ENCODE data around the gene TTC33. TPM values are rescaled to one million over a fixed set of nuclear protein-coding genes. Genes with fewer than 3 reads are reported as not detected.

The TTC33 gene
- total RNA-seq, 4 donors from 2014 or later = 11.7 to 22.0 (median 17.7) TPM

DNA sequence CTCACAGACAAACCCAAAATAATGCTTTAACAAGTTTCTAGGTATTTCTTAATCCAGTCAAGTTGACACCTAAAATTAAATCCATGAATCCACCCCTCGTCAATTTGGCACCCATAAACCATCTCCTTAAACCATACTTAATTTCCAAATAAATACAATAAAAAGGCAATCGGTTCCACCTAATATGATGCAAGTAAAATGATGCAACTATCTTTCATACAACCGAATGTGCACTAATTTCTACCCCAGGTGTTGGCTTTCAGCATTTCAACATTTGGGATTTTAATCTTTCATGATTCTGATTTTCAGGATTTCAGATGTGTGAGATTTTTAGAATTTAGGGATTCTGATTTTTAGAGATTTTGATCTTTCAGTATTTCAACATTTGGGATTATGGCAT lies 25.1 kb upstream of the TTC33 start:
- TF ChIP-seq, protein P1, sequence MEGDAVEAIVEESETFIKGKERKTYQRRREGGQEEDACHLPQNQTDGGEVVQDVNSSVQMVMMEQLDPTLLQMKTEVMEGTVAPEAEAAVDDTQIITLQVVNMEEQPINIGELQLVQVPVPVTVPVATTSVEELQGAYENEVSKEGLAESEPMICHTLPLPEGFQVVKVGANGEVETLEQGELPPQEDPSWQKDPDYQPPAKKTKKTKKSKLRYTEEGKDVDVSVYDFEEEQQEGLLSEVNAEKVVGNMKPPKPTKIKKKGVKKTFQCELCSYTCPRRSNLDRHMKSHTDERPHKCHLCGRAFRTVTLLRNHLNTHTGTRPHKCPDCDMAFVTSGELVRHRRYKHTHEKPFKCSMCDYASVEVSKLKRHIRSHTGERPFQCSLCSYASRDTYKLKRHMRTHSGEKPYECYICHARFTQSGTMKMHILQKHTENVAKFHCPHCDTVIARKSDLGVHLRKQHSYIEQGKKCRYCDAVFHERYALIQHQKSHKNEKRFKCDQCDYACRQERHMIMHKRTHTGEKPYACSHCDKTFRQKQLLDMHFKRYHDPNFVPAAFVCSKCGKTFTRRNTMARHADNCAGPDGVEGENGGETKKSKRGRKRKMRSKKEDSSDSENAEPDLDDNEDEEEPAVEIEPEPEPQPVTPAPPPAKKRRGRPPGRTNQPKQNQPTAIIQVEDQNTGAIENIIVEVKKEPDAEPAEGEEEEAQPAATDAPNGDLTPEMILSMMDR (IDR thresholded peaks at IDR 0.05; ENCODE audit: low read depth) = no peak

- TF ChIP-seq, protein P1 (IDR thresholded peaks at IDR 0.05; ENCODE audit: low read depth) = no peak
Measured at GRCh38 chr5:40780199-40780598, 24.4 kb upstream of the TTC33 start.

DNA sequence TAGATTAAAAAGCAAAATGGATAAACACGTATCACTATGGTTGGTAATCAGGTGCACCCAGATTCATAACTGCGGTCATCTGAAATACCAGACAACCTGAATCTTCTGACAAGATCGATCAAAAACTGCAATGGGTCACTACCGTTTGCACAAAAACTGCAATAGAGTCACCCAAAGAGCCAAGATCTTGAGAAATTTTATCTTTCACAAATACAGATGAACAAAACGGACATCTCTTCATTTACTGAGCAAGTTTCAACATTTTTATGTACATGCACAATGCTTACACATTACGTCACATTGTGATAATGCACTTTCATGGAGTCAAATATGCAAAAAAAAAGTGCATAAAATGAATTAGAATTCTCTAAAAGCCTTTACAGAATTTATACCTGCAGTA lies 23.8 kb upstream of the TTC33 start:
- TF ChIP-seq, protein P1 (IDR thresholded peaks at IDR 0.05; ENCODE audit: low read depth) = no peak

- TF ChIP-seq, protein P1 (IDR thresholded peaks at IDR 0.05; ENCODE audit: low read depth) = no peak
Measured at GRCh38 chr5:40778133-40778532, 22.4 kb upstream of the TTC33 start.

DNA sequence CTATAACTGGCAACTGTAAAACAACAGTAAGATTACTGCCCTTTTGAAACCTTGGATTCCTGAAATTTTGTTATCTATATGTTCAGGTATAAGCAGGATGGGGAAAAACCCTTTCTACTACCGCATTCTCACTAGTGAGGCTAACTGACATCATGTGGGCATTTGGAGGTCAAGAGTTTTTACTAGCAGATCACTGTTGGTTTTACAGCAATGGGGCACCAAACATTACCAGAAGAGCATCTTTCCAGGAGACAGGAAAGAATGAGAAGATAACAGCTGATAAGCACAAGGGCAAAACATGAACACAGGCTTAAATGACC lies 20.9 kb upstream of the TTC33 start:
- TF ChIP-seq, protein P1 (IDR thresholded peaks at IDR 0.05; ENCODE audit: low read depth) = no peak

DNA sequence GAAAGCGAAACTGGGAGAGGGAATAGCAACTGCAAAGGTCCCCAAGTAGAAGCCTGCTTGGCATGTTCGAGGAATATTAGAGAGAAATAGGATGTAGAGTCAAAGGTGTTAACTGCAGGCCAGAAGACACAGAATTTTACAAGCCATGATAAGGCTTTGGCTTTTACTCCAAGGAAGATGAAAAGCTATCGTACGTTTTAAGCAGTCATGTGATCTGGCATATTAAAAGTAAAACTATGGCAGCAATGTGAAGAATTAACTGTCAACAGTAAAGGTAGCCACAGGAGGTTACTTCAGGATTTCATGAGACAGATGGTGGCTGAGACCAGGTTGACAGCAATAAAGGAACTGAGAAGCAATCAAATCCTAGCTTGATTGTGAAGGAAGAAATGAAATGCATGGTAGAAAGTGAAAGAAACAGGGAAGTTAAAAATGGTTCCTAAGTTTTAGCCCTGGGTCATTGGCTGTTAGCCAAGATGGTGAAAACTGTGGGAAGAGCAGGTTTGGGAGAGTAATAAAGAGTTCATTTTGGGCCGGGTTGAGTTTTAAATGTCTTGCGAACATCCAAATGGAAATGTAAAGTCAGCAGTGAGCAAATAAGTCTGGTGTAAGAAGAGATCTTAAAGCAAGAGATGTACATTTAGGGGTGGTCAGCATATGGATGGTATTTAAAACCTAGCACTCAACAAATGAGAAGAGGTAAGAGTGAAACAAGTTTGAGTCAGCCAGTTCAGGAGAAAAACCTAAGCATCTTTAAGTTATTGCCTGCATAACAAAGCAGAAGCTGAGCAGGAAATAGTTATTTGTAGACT lies 20.3 kb upstream of the TTC33 start:
- TF ChIP-seq, protein P1 (IDR thresholded peaks at IDR 0.05; ENCODE audit: low read depth) = no peak

DNA sequence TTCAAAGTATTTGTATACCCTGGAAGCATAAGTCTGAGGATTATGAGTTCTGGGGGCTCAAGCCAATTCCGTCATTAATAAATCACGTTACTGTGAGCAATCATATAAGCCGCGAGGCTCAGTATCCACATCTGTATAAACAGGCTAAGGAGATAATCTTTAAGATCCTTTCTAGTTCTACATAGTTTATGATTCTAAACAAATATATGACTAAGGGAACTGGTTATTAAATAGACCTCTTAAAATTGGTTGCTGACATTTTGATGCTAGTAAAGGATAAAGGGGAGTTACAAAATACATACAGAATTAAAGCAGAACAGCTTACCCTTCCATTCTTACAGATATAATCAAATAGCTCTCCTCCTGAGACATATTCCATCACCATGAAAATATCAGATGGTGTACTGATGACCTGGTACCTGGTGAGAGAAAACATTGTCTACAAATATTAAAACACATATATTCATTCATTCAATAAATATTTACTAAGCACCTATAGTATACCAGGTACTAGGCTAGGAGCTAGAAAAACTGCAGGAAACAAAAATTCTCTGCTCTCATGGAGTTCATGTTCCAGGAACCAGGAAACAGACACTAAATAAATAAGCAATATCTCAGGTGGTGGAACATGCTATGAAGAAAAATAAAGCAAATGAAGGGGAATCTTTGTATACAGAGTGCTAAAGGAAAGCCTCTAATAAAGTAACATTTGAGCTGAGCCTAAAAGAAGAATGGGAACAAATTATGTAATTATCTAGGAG lies 19.5 kb upstream of the TTC33 start:
- TF ChIP-seq, protein P1 (IDR thresholded peaks at IDR 0.05; ENCODE audit: low read depth) = no peak

All from subcutaneous adipose tissue (tissue), 4 donors.